ENCODE data around the gene ATXN1. TPM values are rescaled to one million over a fixed set of nuclear protein-coding genes. Genes with fewer than 3 reads are reported as not detected.

ATXN1 gene
- total and polyA plus RNA-seq, 2 of the 13 experiments (the other 11 are each of a cell fraction or from before 2014, with no cell fraction given), result 20.7 to 39.5 TPM

DNA sequence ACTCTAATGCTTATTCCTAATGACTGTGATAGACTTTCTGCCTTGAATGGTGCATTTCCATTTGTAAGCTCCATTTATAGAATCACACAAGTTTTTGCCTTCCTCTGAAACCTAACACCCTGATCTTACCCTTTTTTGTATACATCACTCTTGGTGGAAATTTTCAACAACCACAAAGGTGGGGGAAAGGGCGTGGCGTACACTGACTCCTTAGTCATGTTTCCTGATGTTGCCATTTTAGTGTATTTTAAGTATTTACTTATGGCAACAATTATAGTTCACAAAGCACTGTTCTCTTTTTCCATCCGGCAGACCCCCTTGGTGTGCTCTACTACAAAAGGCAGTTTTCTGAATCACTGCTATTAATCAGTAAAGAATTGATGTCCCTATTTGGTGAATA is 92.0 kb downstream of the ATXN1 start:
- WGBS (ENCODE audit: low lambda C conversion rate), result 84% methylated on average over 3 of the region's 3 CpGs
- intact Hi-C loops (cut with micrococcal nuclease; ENCODE audit: unreplicated experiment), result no loop called here
- Histone ChIP-seq H4K20me1 (ENCODE audit: insufficient read depth, low read length) (no peaks in the 10 kb centered on the region), H3K27me3 (ENCODE audit: control insufficient read depth in 1 of 2, insufficient read depth in 2 of 2, low read length in 2 of 2) (no peaks in the 10 kb centered on the region), H3K4me1 (ENCODE audit: insufficient read depth, low read length) (peaks cover 55% of the 10 kb centered on the region), H3K9ac (ENCODE audit: insufficient read depth, low read depth, low read length) (no peak overlapping the region), H3K36me3 (replicated peaks in 1 of 2; ENCODE audit: control insufficient read depth in 1 of 2, insufficient read depth in 2 of 2, low read length in 2 of 2) (no peaks in the 10 kb centered on the region), H2AFZ (ENCODE audit: low read length) (no peak overlapping the region), H3K9me3 (ENCODE audit: low read length) (no peaks in the 10 kb centered on the region), H3K4me3 (replicated peaks in 1 of 3; ENCODE audit: insufficient read depth in 1 of 3, low read depth in 2 of 3, low read length in 3 of 3) (no peak overlapping the region), H3K79me2 (ENCODE audit: insufficient read depth, low read length) (peaks cover 29% of the 10 kb centered on the region), H3K27ac (ENCODE audit: extremely low read length, insufficient read depth, low read length) (peak overlapping the region; percentile 19), H3K4me2 (ENCODE audit: low read depth, low read length) (no peak overlapping the region)
- FAIRE-seq (no peak), ATAC-seq (no peak; the same call in 2 of the 3 replicates), DNase-seq (ENCODE audit: low spot score) (peak; percentile 33)
- ChIA-PET CTCF (ENCODE audit: low intra/inter-chr PET ratio, low total read pairs) (no interaction called here), POLR2A (no interaction called here)
- BruUV-seq (replicated peaks), result no TSS peak
- TF ChIP-seq RARA (CRISPR knock-in tag; IDR thresholded peaks at IDR 0.05) (0 out of 2 replicates have a peak, but pooled peaks have one; percentile 6), FOSL2 (CRISPR knock-in tag; IDR thresholded peaks at IDR 0.05) (peak; percentile 69), EP300 (IDR thresholded peaks at IDR 0.05; ENCODE audit: low read depth in 2 of 2, low read length in 2 of 2) (peak in 1 of 2 experiments; percentile 79; a peak in 1 of 4 replicates), EP300 (CRISPR knock-in tag; IDR thresholded peaks at IDR 0.05; ENCODE audit: borderline replicate concordance) (no peak), MED1 (CRISPR knock-in tag; IDR thresholded peaks at IDR 0.05) (peak; percentile 29; the same call in 1 of the 2 replicates), TCF7 (IDR thresholded peaks at IDR 0.05; ENCODE audit: low read depth) (peak; percentile 34; the same call in 1 of the 2 replicates), SOX13 (IDR thresholded peaks at IDR 0.05) (no peak), SOX13 (CRISPR knock-in tag; conservative IDR thresholded peaks at IDR 0.05 in 1 of 2, IDR thresholded peaks at IDR 0.05 in 1 of 2) (peak in 1 of 2 experiments; percentile 17; a peak in 1 of 4 replicates), ZNF431 (CRISPR knock-in tag; IDR thresholded peaks at IDR 0.05; ENCODE audit: borderline replicate concordance, low read depth) (no peak), CTCF (CRISPR knock-in tag; IDR thresholded peaks at IDR 0.05) (no peak), HMG20A (CRISPR knock-in tag; IDR thresholded peaks at IDR 0.05; ENCODE audit: borderline replicate concordance) (peak; percentile 49; the same call in 1 of the 2 replicates), ZC3H4 (CRISPR knock-in tag; IDR thresholded peaks at IDR 0.05; ENCODE audit: borderline replicate concordance) (no peak), FOXP1 (IDR thresholded peaks at IDR 0.05) (no peak), FOXP1 (CRISPR knock-in tag; IDR thresholded peaks at IDR 0.05) (0 out of 2 replicates have a peak, but pooled peaks have one; percentile 42), FOXA3 (CRISPR knock-in tag; IDR thresholded peaks at IDR 0.05) (peak; percentile 44; the same call in 1 of the 2 replicates), SNRNP70 (IDR thresholded peaks at IDR 0.05; ENCODE audit: low read depth, low read length) (no peak)
- TF ChIP-seq, protein P1, sequence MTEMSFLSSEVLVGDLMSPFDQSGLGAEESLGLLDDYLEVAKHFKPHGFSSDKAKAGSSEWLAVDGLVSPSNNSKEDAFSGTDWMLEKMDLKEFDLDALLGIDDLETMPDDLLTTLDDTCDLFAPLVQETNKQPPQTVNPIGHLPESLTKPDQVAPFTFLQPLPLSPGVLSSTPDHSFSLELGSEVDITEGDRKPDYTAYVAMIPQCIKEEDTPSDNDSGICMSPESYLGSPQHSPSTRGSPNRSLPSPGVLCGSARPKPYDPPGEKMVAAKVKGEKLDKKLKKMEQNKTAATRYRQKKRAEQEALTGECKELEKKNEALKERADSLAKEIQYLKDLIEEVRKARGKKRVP (CRISPR knock-in tag; IDR thresholded peaks at IDR 0.05), result 0 out of 4 replicates have a peak, but pooled peaks of 1 of the 2 experiments have one; percentile 29
- TF ChIP-seq, protein P2, sequence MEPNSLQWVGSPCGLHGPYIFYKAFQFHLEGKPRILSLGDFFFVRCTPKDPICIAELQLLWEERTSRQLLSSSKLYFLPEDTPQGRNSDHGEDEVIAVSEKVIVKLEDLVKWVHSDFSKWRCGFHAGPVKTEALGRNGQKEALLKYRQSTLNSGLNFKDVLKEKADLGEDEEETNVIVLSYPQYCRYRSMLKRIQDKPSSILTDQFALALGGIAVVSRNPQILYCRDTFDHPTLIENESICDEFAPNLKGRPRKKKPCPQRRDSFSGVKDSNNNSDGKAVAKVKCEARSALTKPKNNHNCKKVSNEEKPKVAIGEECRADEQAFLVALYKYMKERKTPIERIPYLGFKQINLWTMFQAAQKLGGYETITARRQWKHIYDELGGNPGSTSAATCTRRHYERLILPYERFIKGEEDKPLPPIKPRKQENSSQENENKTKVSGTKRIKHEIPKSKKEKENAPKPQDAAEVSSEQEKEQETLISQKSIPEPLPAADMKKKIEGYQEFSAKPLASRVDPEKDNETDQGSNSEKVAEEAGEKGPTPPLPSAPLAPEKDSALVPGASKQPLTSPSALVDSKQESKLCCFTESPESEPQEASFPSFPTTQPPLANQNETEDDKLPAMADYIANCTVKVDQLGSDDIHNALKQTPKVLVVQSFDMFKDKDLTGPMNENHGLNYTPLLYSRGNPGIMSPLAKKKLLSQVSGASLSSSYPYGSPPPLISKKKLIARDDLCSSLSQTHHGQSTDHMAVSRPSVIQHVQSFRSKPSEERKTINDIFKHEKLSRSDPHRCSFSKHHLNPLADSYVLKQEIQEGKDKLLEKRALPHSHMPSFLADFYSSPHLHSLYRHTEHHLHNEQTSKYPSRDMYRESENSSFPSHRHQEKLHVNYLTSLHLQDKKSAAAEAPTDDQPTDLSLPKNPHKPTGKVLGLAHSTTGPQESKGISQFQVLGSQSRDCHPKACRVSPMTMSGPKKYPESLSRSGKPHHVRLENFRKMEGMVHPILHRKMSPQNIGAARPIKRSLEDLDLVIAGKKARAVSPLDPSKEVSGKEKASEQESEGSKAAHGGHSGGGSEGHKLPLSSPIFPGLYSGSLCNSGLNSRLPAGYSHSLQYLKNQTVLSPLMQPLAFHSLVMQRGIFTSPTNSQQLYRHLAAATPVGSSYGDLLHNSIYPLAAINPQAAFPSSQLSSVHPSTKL (CRISPR knock-in tag; IDR thresholded peaks at IDR 0.05), result peak; percentile 34; the same call in 1 of the 2 replicates
- in situ Hi-C loops (cut with HindIII; ENCODE audit: extremely low pct_ligation_motif_present, low pct_unique_long_range_greater_than_20kb), result no loop called here
